HEK293 (cell line): ENCODE results near the gene SAMD13.

ENCODE experiments used
- CTCF ChIP-seq: fragments of 450-650 bp; formaldehyde crosslinking; IDR thresholded peaks from 2 replicates; pipeline ENCODE4 v1.5.1; 2016; ENCODE audit warnings: missing biosample characterization, missing genetic modification characterization
- OSR2 ChIP-seq: fragments of 450-650 bp; formaldehyde crosslinking; IDR thresholded peaks from 2 replicates; pipeline ENCODE4 v1.5.1; 2016; ENCODE audit warnings: missing biosample characterization, missing genetic modification characterization
- RBAK ChIP-seq: fragments of 450-650 bp; formaldehyde crosslinking; IDR thresholded peaks from 2 replicates; pipeline ENCODE4 v1.5.1; 2016; ENCODE audit warnings: missing biosample characterization, missing genetic modification characterization
- YY1 ChIP-seq: fragments of 450-650 bp; formaldehyde crosslinking; IDR thresholded peaks from 2 replicates; pipeline ENCODE4 v1.5.1; 2018; ENCODE audit warnings: missing biosample characterization, missing genetic modification characterization
- ZNF174 ChIP-seq: fragments of 450-650 bp; formaldehyde crosslinking; IDR thresholded peaks from 2 replicates; pipeline ENCODE4 v1.5.0; 2017; ENCODE audit warnings: missing biosample characterization, mild to moderate bottlenecking, missing genetic modification characterization
- ZNF302 ChIP-seq: fragments of 450-650 bp; formaldehyde crosslinking; IDR thresholded peaks from 2 replicates; pipeline ENCODE4 v1.5.1; 2016; ENCODE audit warnings: missing biosample characterization, missing genetic modification characterization, low read depth
- ZNF37A ChIP-seq: fragments of 450-650 bp; IDR thresholded peaks from 2 replicates; pipeline ENCODE4 v1.5.1; 2018; ENCODE audit warnings: missing biosample characterization, missing genetic modification characterization

DNA sequence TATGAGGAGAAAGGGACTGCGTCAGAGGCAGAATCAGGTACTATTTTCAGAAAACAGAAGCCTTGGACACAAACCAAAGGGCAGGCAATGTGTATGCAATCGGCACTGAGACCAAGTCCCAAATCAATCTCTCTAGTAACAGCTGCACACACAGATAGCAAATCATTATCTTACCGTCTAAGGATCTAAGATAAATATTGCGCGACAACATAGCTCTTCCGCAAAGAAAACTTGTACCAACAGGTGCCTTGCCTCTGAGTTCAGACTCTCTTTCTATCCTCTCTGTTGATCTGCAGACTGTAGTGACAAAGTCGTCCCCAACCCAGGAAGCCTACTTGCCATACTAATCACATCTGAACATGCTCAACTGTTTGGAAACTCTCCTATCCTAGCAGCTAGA, 22.6 kb upstream of the SAMD13 start:
- TF ChIP-seq CTCF (tag by site-specific recombination) (no peak), RBAK (no peak), ZNF37A (tag by site-specific recombination) (no peak), ZNF174 (tag by site-specific recombination) (no peak), OSR2 (tag by site-specific recombination) (no peak), ZNF302 (tag by site-specific recombination) (no peak), YY1 (tag by site-specific recombination) (no peak)
